H1 (cell line): ENCODE results near the gene POLR2L. TPM values are rescaled to one million over a fixed set of nuclear protein-coding genes. Genes with fewer than 3 reads are reported as not detected.

ENCODE experiments used
- CTCF ChIA-PET: fragments of 300-600 bp; sonication (Branson Sonifier 250); formaldehyde crosslinking; loops from one replicate; lab custom pipeline; 2021; ENCODE audit not compliant: partially characterized antibody; lab: Charles Lee
- POLR2A ChIA-PET: fragments of 300-600 bp; sonication (Branson Sonifier 250); formaldehyde crosslinking; loops from one replicate; lab custom pipeline; 2021; ENCODE audit warnings: inconsistent platforms; ENCODE audit not compliant: partially characterized antibody; lab: Charles Lee
- DNase-seq, 2 experiments: peaks; one replicate each; pipeline versions ENCODE4 v3.0.0 to v3.0.0-alpha.2; 2010 to 2022; ENCODE audit warnings: low spot score in 2 of 2, low read depth in 1 of 2, mixed read lengths in 1 of 2
- FAIRE-seq: peaks from 2 replicates; lab custom pipeline; 2011; peaks lifted over from hg19 to GRCh38; lab: Jason Lieb, UNC
- H2AFZ ChIP-seq: 2 replicates; pipeline ENCODE4 v1.8.1; 2012; ENCODE audit warnings: low read length, inconsistent platforms
- H2AK5ac ChIP-seq: 2 replicates; pipeline ENCODE4 v1.6.1; 2013; ENCODE audit warnings: low read depth, low read length
- H2BK120ac ChIP-seq: replicated peaks from 2 replicates; pipeline ENCODE3; 2013; ENCODE audit warnings: low read depth, low read length, inconsistent platforms
- H2BK12ac ChIP-seq: 2 replicates; pipeline ENCODE4 v1.6.1; 2013; ENCODE audit warnings: low read depth, low read length
- H2BK15ac ChIP-seq: 2 replicates; pipeline ENCODE4 v1.6.1; 2013; ENCODE audit warnings: low read length
- H2BK20ac ChIP-seq: 2 replicates; pipeline ENCODE4 v1.6.1; 2013; ENCODE audit warnings: low read length
- H2BK5ac ChIP-seq: 2 replicates; pipeline ENCODE4 v1.6.1; 2013; ENCODE audit warnings: low read depth, low read length
- H3K14ac ChIP-seq: 2 replicates; pipeline ENCODE4 v1.6.1; 2013; ENCODE audit warnings: inconsistent platforms; ENCODE audit not compliant: insufficient read length
- H3K18ac ChIP-seq: 2 replicates; pipeline ENCODE4 v1.6.1; 2013; ENCODE audit warnings: low read length; ENCODE audit errors: extremely low read depth
- H3K23ac ChIP-seq: 2 replicates; pipeline ENCODE4 v1.6.1; 2013; ENCODE audit warnings: inconsistent platforms; ENCODE audit not compliant: insufficient read length
- H3K23me2 ChIP-seq: 2 replicates; pipeline ENCODE4 v1.6.1; 2013; ENCODE audit warnings: low read depth, low read length
- H3K27ac ChIP-seq: 2 replicates; pipeline ENCODE4 v1.6.1; 2011; ENCODE audit warnings: low read depth, low read length, inconsistent platforms
- H3K27me3 ChIP-seq, 4 experiments: replicated peaks in 1 of 4; 1 replicate in 1 of 4; 2 replicates in 3 of 4; pipeline versions ENCODE4 v1.6.1 to v1.8.1; 2011 to 2013; ENCODE audit warnings: low read length in 3 of 4, mild to moderate bottlenecking in 3 of 4, inconsistent platforms in 2 of 4, mixed read lengths in 2 of 4, moderate library complexity in 1 of 4; ENCODE audit not compliant: control insufficient read depth in 3 of 4, insufficient read depth in 3 of 4; ENCODE audit errors: extremely low read depth in 1 of 4
- H3K36me3 ChIP-seq, 4 experiments: 2 replicates each; pipeline versions ENCODE4 v1.6.1 to v1.8.1; 2011 to 2013; ENCODE audit warnings: mild to moderate bottlenecking in 4 of 4, low read length in 3 of 4, moderate library complexity in 2 of 4, control low read depth in 1 of 4, inconsistent platforms in 1 of 4; ENCODE audit not compliant: insufficient read depth in 4 of 4, control insufficient read depth in 2 of 4
- H3K4ac ChIP-seq: replicated peaks from 2 replicates; pipeline ENCODE3; 2013; ENCODE audit warnings: low read length, low read depth, mixed read lengths, inconsistent platforms; ENCODE audit not compliant: insufficient read length
- H3K4me1 ChIP-seq, 4 experiments: replicated peaks in 1 of 4; 1 replicate in 1 of 4; 2 replicates in 3 of 4; pipeline versions ENCODE4 v1.6.1 to v1.8.1; 2011 to 2013; ENCODE audit warnings: low read length in 3 of 4, inconsistent platforms in 2 of 4, mixed read lengths in 1 of 4; ENCODE audit not compliant: insufficient read depth in 4 of 4, control insufficient read depth in 3 of 4
- H3K4me2 ChIP-seq, 2 experiments: 2 replicates each; pipeline versions ENCODE4 v1.6.1 to v1.8.1; 2011 to 2013; ENCODE audit warnings: low read depth in 2 of 2, low read length in 2 of 2, control low read depth in 1 of 2, inconsistent platforms in 1 of 2, mild to moderate bottlenecking in 1 of 2; ENCODE audit not compliant: insufficient read depth in 1 of 2
- H3K4me3 ChIP-seq, 4 experiments: fragments of 200-600, 300-600 bp in 1 of 4; sonication (generic), shearing (Covaris generic), sonication (Bioruptor Twin) in 1 of 4; 2 replicates each; pipeline versions ENCODE4 v1.5.1 to v1.8.1; 2011 to 2016; ENCODE audit warnings: low read length in 4 of 4, low read depth in 3 of 4, control low read depth in 2 of 4, inconsistent platforms in 2 of 4, mild to moderate bottlenecking in 2 of 4, mixed read lengths in 1 of 4, moderate library complexity in 1 of 4; ENCODE audit not compliant: insufficient read depth in 2 of 4; ENCODE audit errors: extremely low read depth in 1 of 4
- H3K56ac ChIP-seq: replicated peaks from 2 replicates; pipeline ENCODE3; 2013; ENCODE audit warnings: low read depth, mild to moderate bottlenecking, mixed read lengths, low read length, inconsistent platforms; ENCODE audit not compliant: insufficient read length
- H3K79me1 ChIP-seq: 2 replicates; pipeline ENCODE4 v1.6.1; 2013; ENCODE audit warnings: low read depth, low read length, control low read depth
- H3K79me2 ChIP-seq, 2 experiments: 2 replicates each; pipeline versions ENCODE4 v1.6.1 to v1.8.1; 2012 to 2013; ENCODE audit warnings: low read length in 2 of 2, mild to moderate bottlenecking in 2 of 2, inconsistent platforms in 1 of 2; ENCODE audit not compliant: insufficient read depth in 2 of 2, control insufficient read depth in 1 of 2
- H3K9ac ChIP-seq, 4 experiments: replicated peaks in 1 of 4; 1 replicate in 1 of 4; 2 replicates in 3 of 4; pipeline versions ENCODE4 v1.6.1 to v1.8.1; 2011 to 2013; ENCODE audit warnings: low read depth in 3 of 4, low read length in 3 of 4, control low read depth in 2 of 4, mild to moderate bottlenecking in 2 of 4, moderate library complexity in 2 of 4, inconsistent platforms in 1 of 4; ENCODE audit errors: extremely low read depth in 1 of 4
- H3K9me3 ChIP-seq, 2 experiments: 2 replicates each; pipeline versions ENCODE4 v1.6.1 to v1.8.1; 2012 to 2013; ENCODE audit warnings: mild to moderate bottlenecking in 2 of 2, moderate library complexity in 2 of 2, control low read depth in 1 of 2, inconsistent platforms in 1 of 2, low read depth in 1 of 2, low read length in 1 of 2, mixed read lengths in 1 of 2; ENCODE audit not compliant: insufficient read depth in 2 of 2
- H4K20me1 ChIP-seq, 2 experiments: replicated peaks in 1 of 2; 2 replicates each; pipeline versions ENCODE3 to v1.8.1; 2011 to 2013; ENCODE audit warnings: inconsistent platforms in 2 of 2, low read length in 2 of 2, mild to moderate bottlenecking in 1 of 2; ENCODE audit not compliant: insufficient read depth in 2 of 2, control insufficient read depth in 1 of 2
- H4K5ac ChIP-seq: 2 replicates; pipeline ENCODE4 v1.6.1; 2013; ENCODE audit warnings: low read length, low read depth, mixed read lengths, inconsistent platforms; ENCODE audit not compliant: insufficient read length
- H4K8ac ChIP-seq: 2 replicates; pipeline ENCODE4 v1.8.0; 2013; ENCODE audit warnings: mild to moderate bottlenecking, moderate library complexity, low read length, inconsistent platforms; ENCODE audit not compliant: insufficient read depth; ENCODE audit errors: extremely low read depth
- H4K91ac ChIP-seq: replicated peaks from 2 replicates; pipeline ENCODE3; 2013; ENCODE audit warnings: low read length, mixed read lengths, inconsistent platforms; ENCODE audit not compliant: insufficient read length
- WGBS, 2 experiments: shearing (Covaris generic) in 1 of 2; methylation state at CpG; one replicate each; pipeline versions ENCODE4 v1.1.6 to v1.1.7; 2013 to 2015; ENCODE audit warnings: low lambda C conversion rate in 2 of 2, mixed read lengths in 2 of 2, inconsistent platforms in 1 of 2, low coverage in 1 of 2, missing lambda C conversion rate in 1 of 2; ENCODE audit not compliant: insufficient replicate concordance in 2 of 2, insufficient coverage in 1 of 2, insufficient read length in 1 of 2; ENCODE audit errors: extremely low coverage in 1 of 2, missing lambda C conversion rate in 1 of 2; 5-methylcytosine and 5-hydroxymethylcytosine counted together
- polyA plus RNA-seq, 7 experiments: library from polyadenylated mRNA; depleted of rRNA in 3 of 7; stranded (reverse) in 5 of 7; unstranded in 2 of 7; fragments of >200 nt in 5 of 7; fragments of 200-250 nt in 2 of 7; gene quantifications; 1 replicate in 5 of 7; 2 replicates in 1 of 7; 4 replicates in 1 of 7; pipeline versions ENCODE4 v1.2.1 to v1.2.3, GENCODE V29; 2011 to 2013; ENCODE audit warnings: missing spikeins in 2 of 7, mixed read lengths in 2 of 7
- total RNA-seq: library from RNA; stranded (reverse); fragmentation: NEBNext Ultra II Directional; extraction: Animal tissue kit (Norgen Biotek cat#: 25700); gene quantifications from 2 replicates; pipeline ENCODE4 v1.2.1, GENCODE V29; 2021

Gene POLR2L
- total and polyA plus RNA-seq, 2 of the 8 experiments (the other 6 are each of a cell fraction or from before 2014, with no cell fraction given): 140 to 151 TPM

DNA sequence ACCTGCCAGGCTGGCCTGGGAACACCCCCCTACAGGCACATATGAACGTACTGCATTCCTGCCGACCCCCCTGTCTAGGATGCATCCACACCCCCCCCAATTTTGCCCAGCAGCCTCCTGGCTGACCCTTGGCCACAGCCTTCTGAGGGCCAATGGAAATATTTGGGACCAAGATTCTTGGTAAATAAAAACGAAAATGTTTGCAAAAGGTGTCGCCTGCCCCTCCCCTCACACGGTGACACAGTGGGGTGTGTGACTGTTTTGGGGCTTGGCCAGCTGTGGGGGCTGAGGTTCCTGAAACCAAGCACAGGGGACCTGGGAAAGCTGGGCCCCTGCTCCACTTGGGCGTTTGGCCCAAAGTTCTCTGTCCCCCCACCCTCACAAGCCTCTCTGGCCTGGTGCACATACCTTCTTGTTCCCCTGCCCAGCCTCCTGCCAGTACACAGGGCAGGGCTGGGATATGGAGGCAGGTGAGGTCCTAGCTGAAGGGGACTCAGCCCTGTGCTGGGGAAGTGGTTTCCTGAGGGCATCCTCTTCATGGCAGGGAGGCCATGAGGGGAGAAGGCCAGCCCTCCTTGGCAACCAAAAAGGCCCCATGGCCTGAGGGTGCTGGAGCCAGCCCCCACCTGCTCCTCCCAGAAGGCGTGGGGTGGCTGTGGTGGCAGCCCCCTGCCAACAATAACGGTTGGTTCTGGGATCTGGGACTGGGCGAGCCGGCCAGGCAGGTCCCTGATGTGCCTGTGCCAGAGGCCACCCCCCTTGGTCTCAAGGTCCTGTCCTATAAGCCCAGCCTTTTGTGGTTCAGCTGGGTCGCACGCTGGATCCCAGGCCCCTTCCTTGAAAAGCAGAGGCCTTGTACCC, 16.7 kb downstream of the POLR2L start:
- Histone ChIP-seq H2BK12ac (no peak overlapping the region), H2BK5ac (no peak overlapping the region), H3K4ac (no peak overlapping the region), H2BK20ac (no peak overlapping the region), H3K4me1 (peaks cover 0 to 30% (median 25%) of the 10 kb centered on the region in 4 experiments; a peak in 6 of 7 replicates), H2AFZ (no peak overlapping the region), H3K27ac (no peak overlapping the region), H4K5ac (no peak overlapping the region), H3K27me3 (peaks cover 1 to 24% (median 13%) of the 10 kb centered on the region in 4 experiments), H2BK120ac (no peak overlapping the region), H4K91ac (no peak overlapping the region), H4K20me1 (peaks cover 0 to 13% of the 10 kb centered on the region in 2 experiments), H3K79me2 (peaks cover 0 to 1% of the 10 kb centered on the region in 2 experiments; a peak in 1 of 4 replicates), H3K14ac (no peak overlapping the region), H3K23ac (no peak overlapping the region), H3K9me3 (no peaks in the 10 kb centered on the region), H3K4me2 (no peak overlapping the region), H3K23me2 (peaks cover 19% of the 10 kb centered on the region), H2AK5ac (no peak overlapping the region; the same call in 1 of the 2 replicates), H3K79me1 (peaks cover 8% of the 10 kb centered on the region), H3K4me3 (no peak overlapping the region), H3K36me3 (peaks cover 0 to 10% (median 1%) of the 10 kb centered on the region in 4 experiments; a peak in 1 of 8 replicates), H3K18ac (no peak overlapping the region), H3K56ac (no peak overlapping the region), H3K9ac (no peak overlapping the region), H4K8ac (no peak overlapping the region; the same call in 1 of the 2 replicates), H2BK15ac (no peak overlapping the region)
- 88% methylated on average over 11 of the region's 12 CpGs; no CpG with 5 or more reads in 1 of the 2 experiments for WGBS, 2 experiments
- POLR2A ChIA-PET: interaction anchor here (0.6 to 53.0 kb wide), 4 partner anchors 5 to 92 kb away, joined by 3 to 1917 read pairs (median 961); partner anchors contain the start of genes CD151, CEND1, CRACR2B and PIDD1
- DNase-seq (no peak), FAIRE-seq (no peak)
- CTCF ChIA-PET: interaction anchor here (0.9 kb wide), 1 partner anchor 13 kb away, joined by 3 read pairs; no protein-coding TSS in a partner anchor
